Measurements from ENCODE around the gene KATNAL1.
"Not testable (repeated sequence)": the region's sequence is repeated elsewhere in the genome, so short reads cannot be mapped to it uniquely, and the experiment has no call there.

The KATNAL1 gene

DNA sequence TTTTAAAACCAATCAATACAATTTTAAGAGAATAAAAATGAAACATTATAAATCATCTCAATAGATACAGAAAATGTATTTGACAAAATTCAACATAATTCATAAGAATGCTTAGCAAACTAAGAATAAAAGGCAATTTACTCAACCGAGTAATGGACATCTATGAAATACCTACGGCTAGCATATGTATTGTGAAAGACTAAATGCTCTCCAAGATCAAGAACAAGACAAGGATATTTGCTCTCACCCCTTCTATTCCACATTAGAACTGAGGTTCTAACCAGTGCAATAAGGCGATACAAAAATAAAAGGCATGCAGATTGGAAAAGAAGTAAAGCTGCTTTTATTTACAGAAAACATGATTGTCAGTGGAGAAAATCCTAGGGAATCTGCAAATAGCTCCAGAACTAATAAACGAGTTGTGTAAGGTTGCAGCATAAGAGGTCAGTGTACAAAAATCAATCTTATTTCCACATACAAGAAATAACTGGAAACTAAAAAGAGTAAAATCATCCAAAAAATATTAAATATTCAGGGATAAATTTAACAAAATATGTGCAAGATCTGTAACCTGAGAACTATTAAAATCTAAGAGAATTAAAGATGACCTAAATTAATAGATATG, 16.4 kb downstream of the KATNAL1 start:
- no peak for DNase-seq

DNA sequence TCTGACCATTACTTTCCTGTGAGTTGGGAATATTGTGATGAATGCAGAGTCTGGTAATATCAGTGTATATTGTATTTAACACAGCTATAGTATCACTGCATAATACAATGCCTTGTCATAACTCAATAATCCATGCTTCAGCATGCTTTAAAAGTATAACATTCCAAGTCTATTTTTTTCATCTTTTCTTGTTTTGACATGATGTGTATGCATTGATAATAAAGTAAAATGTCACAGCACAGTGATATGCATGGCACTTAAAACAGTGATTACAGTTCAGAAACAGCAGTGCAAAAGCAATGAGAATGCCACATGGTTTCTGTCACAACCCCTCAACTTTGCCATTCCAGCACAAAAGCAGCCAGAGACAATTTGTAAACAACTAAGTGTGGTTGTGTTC, 17.8 kb downstream of the KATNAL1 start:
- DNase-seq, result no peak

DNA sequence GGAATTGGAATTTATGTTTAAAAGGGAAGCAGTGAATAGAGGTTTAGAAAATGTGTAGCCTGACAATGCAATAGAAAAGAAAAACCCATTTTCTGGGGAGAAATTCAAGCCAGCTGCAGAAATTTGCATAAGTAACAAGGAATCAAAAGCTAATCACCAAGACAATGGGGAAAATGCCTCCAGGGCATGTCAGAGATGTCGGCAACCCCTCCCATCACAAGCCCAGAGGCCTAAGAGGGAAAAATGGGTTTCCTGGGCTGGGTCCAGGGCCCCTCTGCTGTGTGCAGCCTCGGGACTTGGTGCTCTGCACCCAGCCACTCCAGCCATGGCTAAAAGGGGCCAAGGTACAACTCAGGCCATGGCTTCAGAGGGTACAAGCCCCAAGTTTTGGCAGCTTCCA, 21.3 kb downstream of the KATNAL1 start:
- DNase-seq, result not testable (repeated sequence)

- DNase-seq, result no peak
These were observed 31.2 kb downstream of the KATNAL1 start for GRCh38 chr13:30276178-30276577.

- no peak for DNase-seq
These were observed 33.3 kb downstream of the KATNAL1 start for GRCh38 chr13:30274083-30274482.

DNA sequence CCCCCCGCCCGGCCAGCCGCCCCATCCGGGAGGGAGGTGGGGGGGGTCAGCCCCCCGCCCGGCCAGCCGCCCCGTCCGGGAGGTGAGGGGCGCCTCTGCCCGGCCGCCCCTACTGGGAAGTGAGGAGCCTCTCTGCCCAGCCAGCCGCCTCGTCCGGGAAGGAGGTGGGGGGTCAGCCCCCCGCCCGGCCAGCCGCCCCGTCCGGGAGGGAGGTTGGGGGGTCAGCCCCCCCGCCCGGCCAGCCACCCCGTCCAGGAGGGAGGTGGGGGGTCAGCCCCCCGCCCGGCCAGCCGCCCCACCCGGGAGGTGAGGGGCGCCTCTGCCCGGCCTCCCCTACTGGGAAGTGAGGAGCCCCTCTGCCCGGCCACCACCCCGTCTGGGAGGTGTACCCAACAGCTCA, 37.3 kb downstream of the KATNAL1 start:
- DNase-seq, result not testable (repeated sequence)

- no peak for DNase-seq
These were observed 38.7 kb downstream of the KATNAL1 start for GRCh38 chr13:30268673-30269072.

DNA sequence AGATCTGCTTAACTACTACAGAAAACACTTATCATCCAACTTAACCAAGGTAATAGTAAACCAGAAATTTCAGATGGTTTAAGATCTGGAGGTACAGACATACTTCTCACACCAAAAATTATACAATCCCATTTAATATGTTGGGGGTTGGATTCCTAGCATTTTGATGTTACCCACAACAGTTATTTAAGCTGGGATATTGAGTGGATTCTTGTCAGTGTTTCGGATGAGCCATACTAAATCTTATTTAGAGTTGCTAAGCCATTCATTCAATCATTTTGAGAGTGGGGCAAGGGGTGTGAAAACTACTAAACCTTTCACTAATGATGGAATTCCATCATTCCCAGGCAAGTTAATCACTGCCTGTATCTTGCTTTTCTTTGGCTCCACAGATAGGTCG, 40.6 kb downstream of the KATNAL1 start:
- no peak for DNase-seq

DNA sequence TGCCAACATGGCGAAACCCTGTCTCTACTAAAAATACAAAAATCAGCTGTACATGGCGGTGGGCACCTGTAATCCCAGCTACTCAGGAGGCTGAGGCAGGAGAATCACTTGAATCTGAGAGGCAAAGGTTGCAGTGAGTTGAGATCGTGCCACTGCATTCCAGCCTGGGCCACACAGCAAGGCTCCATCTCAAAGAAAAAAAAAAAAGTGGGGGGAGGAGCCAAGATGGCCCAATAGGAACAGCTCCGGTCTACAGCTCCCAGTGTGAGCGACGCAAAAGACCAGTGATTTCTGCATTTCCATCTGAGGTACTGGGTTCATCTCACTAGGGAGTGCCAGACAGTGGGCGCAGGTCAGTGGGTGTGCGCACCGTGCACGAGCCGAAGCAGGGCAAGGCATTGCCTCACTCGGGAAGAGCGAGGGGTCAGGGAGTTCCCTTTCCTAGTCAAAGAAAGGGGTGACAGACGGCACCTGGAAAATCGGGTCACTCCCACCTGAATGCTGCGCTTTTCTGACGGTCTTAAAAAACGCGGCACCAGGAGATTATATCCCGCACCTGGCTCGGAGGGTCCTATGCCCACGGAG, 48.1 kb downstream of the KATNAL1 start:
- not testable (repeated sequence) for DNase-seq

DNA sequence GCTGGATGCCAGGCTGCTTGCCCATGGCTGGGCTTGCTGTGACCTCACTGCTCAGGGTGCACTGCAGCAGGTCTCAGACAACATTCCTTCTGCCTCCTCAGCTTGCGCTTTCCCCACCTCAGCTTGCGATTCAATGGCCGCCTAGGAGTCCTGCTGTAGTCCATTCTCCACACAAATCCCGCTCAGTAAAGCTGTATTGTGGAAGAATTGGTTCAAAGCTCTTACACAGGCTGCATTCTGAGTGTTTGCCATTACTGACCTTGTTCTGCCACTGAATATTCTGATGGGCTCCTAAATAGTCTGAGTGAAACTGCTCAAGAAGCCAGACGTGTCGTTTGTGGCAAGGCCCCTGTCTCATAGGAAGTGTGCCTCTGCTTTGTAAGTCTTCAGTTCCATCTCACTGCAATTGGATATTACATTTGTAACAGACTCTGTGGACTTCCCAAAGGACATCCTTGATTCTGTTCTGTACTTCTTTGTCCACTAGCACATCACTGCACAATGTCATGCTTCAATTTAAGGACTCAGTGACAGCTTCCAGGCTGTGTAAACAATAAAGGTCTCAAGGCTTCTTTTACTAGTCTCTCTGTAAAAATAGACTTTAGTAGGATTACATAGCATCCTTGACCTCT, 49.8 kb downstream of the KATNAL1 start:
- no peak for DNase-seq

- DNase-seq, result no peak
These were observed 50.5 kb downstream of the KATNAL1 start for GRCh38 chr13:30256713-30257467.

DNA sequence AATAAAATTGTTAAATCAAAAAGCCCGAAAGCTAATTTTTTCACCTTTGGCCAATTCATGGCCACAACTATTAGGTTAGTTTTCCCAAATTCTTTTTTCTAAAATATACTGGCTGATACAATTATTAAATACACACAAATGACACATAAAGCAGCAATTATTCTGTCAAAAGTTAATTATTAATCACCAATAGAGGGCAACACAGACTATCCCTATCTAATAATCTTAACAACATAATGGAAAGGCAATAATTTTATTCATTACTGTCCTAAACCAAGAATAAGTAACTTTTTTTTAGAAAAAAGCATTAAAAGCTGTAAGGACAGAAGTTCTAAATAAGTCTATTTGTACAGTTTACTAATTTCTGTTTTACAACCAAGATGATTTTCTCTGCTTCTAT, 51.7 kb downstream of the KATNAL1 start:
- DNase-seq, result peak; percentile 20

GRCh38 chr13:30253830-30254229, 53.5 kb downstream of the KATNAL1 start:
- no peak for DNase-seq

GRCh38 chr13:30247406-30247805, 59.9 kb downstream of the KATNAL1 start:
- no peak for DNase-seq

GRCh38 chr13:30241532-30241931, 65.8 kb downstream of the KATNAL1 start:
- no peak for DNase-seq

- DNase-seq, result no peak
These were observed 66.7 kb downstream of the KATNAL1 start for GRCh38 chr13:30240608-30241007.

DNA sequence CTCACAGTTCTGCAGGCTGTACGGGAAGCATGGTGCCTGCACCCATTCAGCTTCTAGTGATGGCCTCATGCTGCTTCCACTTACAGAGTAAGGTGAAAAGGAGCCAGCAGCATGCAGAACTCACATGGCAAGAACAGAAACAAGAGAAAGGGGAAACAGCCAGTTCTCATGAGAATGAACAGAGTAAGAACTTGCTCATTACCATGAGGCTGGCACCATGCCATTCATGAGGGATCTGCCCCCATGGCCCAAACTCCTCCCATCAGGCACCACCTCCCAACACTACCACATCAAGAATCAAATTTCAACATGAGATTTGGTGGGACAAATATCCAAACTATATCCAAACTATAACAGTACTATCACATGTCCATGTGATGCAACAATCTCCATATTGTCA, 72.1 kb downstream of the KATNAL1 start:
- no peak for DNase-seq

- no peak for DNase-seq
These were observed 72.7 kb downstream of the KATNAL1 start for GRCh38 chr13:30234619-30235162.

- DNase-seq, result no peak
These were observed 82.6 kb downstream of the KATNAL1 start for GRCh38 chr13:30224732-30225131.

DNA sequence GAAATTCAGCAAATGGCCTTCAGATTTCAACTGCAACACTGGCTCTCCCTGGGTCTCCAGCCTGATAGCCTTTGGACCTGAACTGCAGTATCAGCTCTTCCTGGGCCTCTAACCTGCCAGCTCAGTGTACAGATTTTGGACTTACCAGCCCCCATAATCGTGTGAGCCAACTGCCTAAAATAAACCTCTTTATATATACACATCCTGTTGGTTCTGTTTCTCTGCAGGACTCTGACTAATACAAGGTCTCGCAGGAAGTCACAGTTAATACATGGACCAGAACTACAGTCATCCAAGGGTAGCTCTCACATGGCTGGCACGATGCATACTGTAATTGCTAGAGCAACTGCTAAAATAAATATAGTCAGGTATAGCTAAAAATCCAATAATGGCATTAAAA, 85.1 kb downstream of the KATNAL1 start:
- DNase-seq, result no peak

- DNase-seq, result no peak
These were observed 91.2 kb downstream of the KATNAL1 start for GRCh38 chr13:30216111-30216510.

DNA sequence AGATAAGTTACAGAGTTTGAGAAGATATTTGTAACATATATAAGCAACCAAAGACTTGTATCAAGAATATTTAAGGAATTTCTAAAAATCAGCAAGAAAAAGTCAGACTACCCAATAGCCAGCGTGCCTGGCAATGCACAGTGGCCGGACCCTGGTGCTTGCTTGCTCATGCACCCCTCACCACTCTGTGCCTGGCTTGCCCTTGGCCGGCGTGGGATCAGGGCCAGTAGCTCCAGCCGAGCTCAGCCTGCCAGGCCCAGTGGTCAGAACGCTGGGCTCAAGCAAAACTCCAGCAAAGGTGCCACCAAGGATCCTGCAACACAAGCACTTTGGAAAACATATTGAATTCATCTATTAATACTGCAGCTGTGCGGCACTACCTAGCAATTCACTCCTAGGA, 95.1 kb downstream of the KATNAL1 start:
- no peak for DNase-seq

GRCh38 chr13:30211745-30212144, 95.6 kb downstream of the KATNAL1 start:
- no peak for DNase-seq

GRCh38 chr13:30204564-30204963, 102.8 kb downstream of the KATNAL1 start:
- no peak for DNase-seq
